ENCODE measurements around the gene CRELD2.

DNA sequence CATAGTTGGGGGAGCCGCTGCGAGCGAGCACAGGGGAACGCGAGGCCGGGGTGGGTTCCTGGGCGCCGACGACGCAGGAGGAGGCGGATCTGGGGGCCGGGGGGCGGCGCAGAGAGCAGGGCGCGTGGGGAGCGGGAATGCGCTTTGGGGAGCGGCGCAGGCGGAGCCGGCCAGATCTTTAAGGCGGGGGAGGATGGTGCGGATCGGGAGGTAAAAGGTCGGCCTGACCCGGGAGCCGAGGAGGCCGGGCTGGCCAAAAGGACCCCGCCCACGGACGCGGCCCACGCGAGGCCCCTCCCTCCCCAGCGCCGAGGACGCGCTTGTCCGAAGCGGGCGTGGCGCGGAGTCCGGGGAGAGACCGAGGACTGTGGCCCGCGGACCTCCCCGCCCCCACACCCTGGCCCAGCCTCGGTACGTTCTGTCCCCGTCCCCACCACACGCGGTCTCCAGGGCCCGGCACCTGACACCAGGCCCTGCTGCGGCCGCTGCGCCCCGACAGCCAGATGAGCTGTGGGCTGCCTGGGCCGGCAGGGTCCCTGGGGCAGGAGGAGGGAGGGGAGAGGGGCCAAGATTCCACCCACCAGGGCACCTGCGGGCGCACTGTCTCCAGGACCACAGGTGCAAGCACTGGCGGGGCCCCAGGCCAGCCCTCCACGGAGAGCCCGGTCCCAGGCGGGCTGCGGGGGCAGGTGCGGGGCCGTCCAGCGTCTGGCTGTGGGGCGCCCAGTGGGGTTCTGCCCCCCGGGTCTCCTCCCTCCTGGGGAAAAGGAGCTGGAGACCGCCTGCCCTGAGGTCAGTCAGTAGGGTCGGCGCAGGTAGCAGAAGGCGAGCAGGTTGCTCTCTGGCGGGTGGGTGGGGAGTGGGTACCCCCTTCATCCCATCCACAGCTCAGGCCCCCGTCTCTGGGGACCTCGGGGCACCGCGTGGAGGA lies 53.1 kb downstream of the CRELD2 start:
- no peak for TF ChIP-seq POLR2A (IDR thresholded peaks at IDR 0.05)
- TF ChIP-seq, protein P1, sequence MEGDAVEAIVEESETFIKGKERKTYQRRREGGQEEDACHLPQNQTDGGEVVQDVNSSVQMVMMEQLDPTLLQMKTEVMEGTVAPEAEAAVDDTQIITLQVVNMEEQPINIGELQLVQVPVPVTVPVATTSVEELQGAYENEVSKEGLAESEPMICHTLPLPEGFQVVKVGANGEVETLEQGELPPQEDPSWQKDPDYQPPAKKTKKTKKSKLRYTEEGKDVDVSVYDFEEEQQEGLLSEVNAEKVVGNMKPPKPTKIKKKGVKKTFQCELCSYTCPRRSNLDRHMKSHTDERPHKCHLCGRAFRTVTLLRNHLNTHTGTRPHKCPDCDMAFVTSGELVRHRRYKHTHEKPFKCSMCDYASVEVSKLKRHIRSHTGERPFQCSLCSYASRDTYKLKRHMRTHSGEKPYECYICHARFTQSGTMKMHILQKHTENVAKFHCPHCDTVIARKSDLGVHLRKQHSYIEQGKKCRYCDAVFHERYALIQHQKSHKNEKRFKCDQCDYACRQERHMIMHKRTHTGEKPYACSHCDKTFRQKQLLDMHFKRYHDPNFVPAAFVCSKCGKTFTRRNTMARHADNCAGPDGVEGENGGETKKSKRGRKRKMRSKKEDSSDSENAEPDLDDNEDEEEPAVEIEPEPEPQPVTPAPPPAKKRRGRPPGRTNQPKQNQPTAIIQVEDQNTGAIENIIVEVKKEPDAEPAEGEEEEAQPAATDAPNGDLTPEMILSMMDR (IDR thresholded peaks at IDR 0.05): no peak
